CD4-positive, alpha-beta T cell treated with Interleukin-15 for 1 hour (primary cell): ENCODE measurements around the gene RAD18.

ENCODE experiments used
- DNase-seq: peaks from one replicate; pipeline ENCODE4 v3.0.0-alpha.2; 2020

RAD18 gene

GRCh38 chr3:8962226-8962861 is 928 bp downstream of the RAD18 start:
- DNase-seq = no peak

GRCh38 chr3:8959668-8960067 is 3.6 kb downstream of the RAD18 start:
- no peak for DNase-seq

GRCh38 chr3:8954938-8955763 is 8.1 kb downstream of the RAD18 start:
- DNase-seq = no peak

- no peak for DNase-seq
These were observed 10.0 kb downstream of the RAD18 start for GRCh38 chr3:8953313-8953712.

GRCh38 chr3:8952130-8952529 is 11.1 kb downstream of the RAD18 start:
- DNase-seq = no peak

- no peak for DNase-seq
These were observed 17.2 kb downstream of the RAD18 start for GRCh38 chr3:8945890-8946600.

- DNase-seq = no peak
These were observed 20.4 kb downstream of the RAD18 start for GRCh38 chr3:8942746-8943488.

GRCh38 chr3:8942115-8942514 is 21.2 kb downstream of the RAD18 start:
- DNase-seq = no peak

- no peak for DNase-seq
These were observed 25.3 kb downstream of the RAD18 start for GRCh38 chr3:8938021-8938420.

- DNase-seq = no peak
These were observed 25.9 kb downstream of the RAD18 start for GRCh38 chr3:8937064-8938020.

GRCh38 chr3:8932507-8932906 is 30.8 kb downstream of the RAD18 start:
- DNase-seq = no peak

GRCh38 chr3:8931342-8931741 is 31.9 kb downstream of the RAD18 start:
- DNase-seq = no peak

- DNase-seq = no peak
These were observed 33.4 kb downstream of the RAD18 start for GRCh38 chr3:8929860-8930259.

GRCh38 chr3:8914491-8914890 is 48.8 kb downstream of the RAD18 start:
- DNase-seq = no peak

GRCh38 chr3:8911781-8912180 is 51.5 kb downstream of the RAD18 start:
- no peak for DNase-seq

- DNase-seq = no peak
These were observed 54.1 kb downstream of the RAD18 start for GRCh38 chr3:8909160-8909559.

GRCh38 chr3:8903191-8903590 is 60.1 kb downstream of the RAD18 start:
- no peak for DNase-seq

- no peak for DNase-seq
These were observed 62.4 kb downstream of the RAD18 start for GRCh38 chr3:8900869-8901268.

- DNase-seq = no peak
These were observed 63.3 kb downstream of the RAD18 start for GRCh38 chr3:8899876-8900460.

GRCh38 chr3:8895829-8896228 is 67.4 kb downstream of the RAD18 start:
- no peak for DNase-seq

- DNase-seq = no peak
These were observed 70.3 kb downstream of the RAD18 start for GRCh38 chr3:8893001-8893400.

- DNase-seq = no peak
These were observed 71.5 kb downstream of the RAD18 start for GRCh38 chr3:8891774-8892173.
